ENCODE data around the gene BCAS1.

Gene BCAS1

GRCh38 chr20:53961527-53961926 is 108.9 kb downstream of the BCAS1 start:
- H3K27me3 ChIP-seq (ENCODE audit: insufficient read depth, low read length), result no peaks in the 10 kb centered on the region
- no peaks in the 10 kb centered on the region for H3K9me2 ChIP-seq (ENCODE audit: low read depth, low read length)
- no peaks in the 10 kb centered on the region for H3K9me3 ChIP-seq (ENCODE audit: low read length)
- H3K79me2 ChIP-seq (ENCODE audit: insufficient read depth, low read length), result no peaks in the 10 kb centered on the region
- H3K4me1 ChIP-seq (ENCODE audit: insufficient read depth, low read length, severe bottlenecking), result no peaks in the 10 kb centered on the region
- H3F3A ChIP-seq (ENCODE audit: insufficient read depth, low read length), result no peaks in the 10 kb centered on the region
- no peaks in the 10 kb centered on the region for H3K36me3 ChIP-seq (ENCODE audit: insufficient read depth, low read length)
- H3K9ac ChIP-seq (ENCODE audit: low read length), result no peak overlapping the region
- no peak overlapping the region for H3K4me3 ChIP-seq (ENCODE audit: low read depth, low read length, poor library complexity, severe bottlenecking)
- H3K27ac ChIP-seq (ENCODE audit: low read depth, low read length, poor library complexity, severe bottlenecking), result no peak overlapping the region
- no peak overlapping the region for H2AFZ ChIP-seq (ENCODE audit: low read length)
- H4K20me1 ChIP-seq (ENCODE audit: insufficient read depth, low read length), result no peaks in the 10 kb centered on the region
- no peak for TF ChIP-seq CTCF (IDR thresholded peaks at IDR 0.05; ENCODE audit: low read length)
- TF ChIP-seq EZH2 (IDR thresholded peaks at IDR 0.05; ENCODE audit: borderline replicate concordance, low read length), result no peak
- H3K4me2 ChIP-seq (ENCODE audit: low read length), result no peak overlapping the region

- H3K4me1 ChIP-seq (ENCODE audit: insufficient read depth, low read length, severe bottlenecking), result no peaks in the 10 kb centered on the region
- H3K4me3 ChIP-seq (ENCODE audit: low read depth, low read length, poor library complexity, severe bottlenecking), result no peak overlapping the region
- no peaks in the 10 kb centered on the region for H3K9me2 ChIP-seq (ENCODE audit: low read depth, low read length)
- H3K79me2 ChIP-seq (ENCODE audit: insufficient read depth, low read length), result no peaks in the 10 kb centered on the region
- no peak overlapping the region for H3K9ac ChIP-seq (ENCODE audit: low read length)
- H3K4me2 ChIP-seq (ENCODE audit: low read length), result no peak overlapping the region
- H4K20me1 ChIP-seq (ENCODE audit: insufficient read depth, low read length), result no peaks in the 10 kb centered on the region
- no peak overlapping the region for H2AFZ ChIP-seq (ENCODE audit: low read length)
- no peaks in the 10 kb centered on the region for H3F3A ChIP-seq (ENCODE audit: insufficient read depth, low read length)
- H3K27ac ChIP-seq (ENCODE audit: low read depth, low read length, poor library complexity, severe bottlenecking), result no peak overlapping the region
- no peaks in the 10 kb centered on the region for H3K36me3 ChIP-seq (ENCODE audit: insufficient read depth, low read length)
- no peaks in the 10 kb centered on the region for H3K27me3 ChIP-seq (ENCODE audit: insufficient read depth, low read length)
- TF ChIP-seq CTCF (IDR thresholded peaks at IDR 0.05; ENCODE audit: low read length), result no peak
- TF ChIP-seq EZH2 (IDR thresholded peaks at IDR 0.05; ENCODE audit: borderline replicate concordance, low read length), result no peak
- H3K9me3 ChIP-seq (ENCODE audit: low read length), result peaks cover 3% of the 10 kb centered on the region; the same call in 1 of the 2 replicates
Measured at GRCh38 chr20:53960579-53961272, 109.7 kb downstream of the BCAS1 start.

GRCh38 chr20:53959911-53960578 is 110.3 kb downstream of the BCAS1 start:
- Histone ChIP-seq H4K20me1 (ENCODE audit: insufficient read depth, low read length) (no peaks in the 10 kb centered on the region), H2AFZ (ENCODE audit: low read length) (no peak overlapping the region), H3K4me1 (ENCODE audit: insufficient read depth, low read length, severe bottlenecking) (no peaks in the 10 kb centered on the region), H3K36me3 (ENCODE audit: insufficient read depth, low read length) (no peaks in the 10 kb centered on the region), H3K4me3 (ENCODE audit: low read depth, low read length, poor library complexity, severe bottlenecking) (no peak overlapping the region), H3K9me3 (ENCODE audit: low read length) (peaks cover 3% of the 10 kb centered on the region; the same call in 1 of the 2 replicates), H3F3A (ENCODE audit: insufficient read depth, low read length) (no peaks in the 10 kb centered on the region), H3K9me2 (ENCODE audit: low read depth, low read length) (no peaks in the 10 kb centered on the region), H3K27ac (ENCODE audit: low read depth, low read length, poor library complexity, severe bottlenecking) (no peak overlapping the region), H3K9ac (ENCODE audit: low read length) (no peak overlapping the region), H3K79me2 (ENCODE audit: insufficient read depth, low read length) (no peaks in the 10 kb centered on the region), H3K27me3 (ENCODE audit: insufficient read depth, low read length) (no peaks in the 10 kb centered on the region), H3K4me2 (ENCODE audit: low read length) (no peak overlapping the region)
- TF ChIP-seq EZH2 (IDR thresholded peaks at IDR 0.05; ENCODE audit: borderline replicate concordance, low read length) (no peak), CTCF (IDR thresholded peaks at IDR 0.05; ENCODE audit: low read length) (no peak)
